Ramos (cell line): ENCODE results near the gene IL23A.

ENCODE experiments used
- in situ Hi-C: fragments of 300-500 bp; cut with MboI; formaldehyde crosslinking; loops from one replicate; pipeline ENCODE4 v1.14.3; 2022; ENCODE audit warnings: low sequenced_read_pairs; ENCODE audit not compliant: unreplicated experiment

IL23A gene

DNA sequence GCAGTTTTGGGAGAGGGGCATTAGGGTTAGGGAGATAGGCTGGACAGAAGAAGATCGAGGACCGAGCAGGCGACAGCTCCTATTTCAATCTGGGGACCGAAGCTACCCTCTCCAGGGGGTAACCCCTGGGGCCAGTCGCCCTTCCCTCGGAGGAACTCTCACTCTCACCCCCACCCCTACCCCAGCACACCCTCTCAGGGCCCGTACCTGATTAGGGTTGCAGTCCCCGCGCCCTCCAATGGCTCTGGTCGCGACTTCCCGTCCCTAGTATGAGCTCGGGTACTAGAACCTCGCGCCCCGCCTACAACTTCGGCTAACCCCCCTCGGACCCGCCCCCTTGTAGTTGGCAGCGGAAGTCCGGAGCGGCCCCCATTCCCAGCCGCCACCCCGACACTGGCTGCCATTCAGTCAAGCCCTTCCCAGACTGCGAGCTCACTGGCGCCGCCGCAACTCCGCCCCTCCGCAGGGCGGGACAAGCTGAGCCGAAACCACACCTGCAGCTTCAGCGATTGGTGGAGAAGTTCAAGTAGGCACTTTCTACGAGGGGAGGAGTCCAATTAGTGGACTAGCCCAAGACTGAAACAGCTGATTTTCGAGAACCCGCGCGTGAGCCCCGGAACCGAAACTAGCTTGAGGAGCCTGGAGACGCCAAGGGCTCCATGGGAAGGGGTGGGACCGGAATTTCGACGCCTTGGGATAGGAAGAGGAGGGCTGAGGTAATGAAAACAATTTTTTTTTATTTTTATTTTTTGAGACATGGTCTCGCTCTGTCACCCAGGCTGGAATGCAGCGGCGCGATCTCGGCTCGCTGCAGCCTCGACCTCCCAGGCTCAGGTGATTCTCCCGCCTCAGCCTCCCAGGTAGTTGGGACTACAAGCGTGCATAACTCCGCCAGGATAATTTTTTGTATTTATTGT is 21.4 kb downstream of the IL23A start, which contains the start of gene STAT2:
TSS of gene STAT2 (minus strand) at position 257 of the 917 bp plus-strand sequence. CDS start 3,536 bp downstream, outside the sequence.
- in situ Hi-C loops: no loop called here

DNA sequence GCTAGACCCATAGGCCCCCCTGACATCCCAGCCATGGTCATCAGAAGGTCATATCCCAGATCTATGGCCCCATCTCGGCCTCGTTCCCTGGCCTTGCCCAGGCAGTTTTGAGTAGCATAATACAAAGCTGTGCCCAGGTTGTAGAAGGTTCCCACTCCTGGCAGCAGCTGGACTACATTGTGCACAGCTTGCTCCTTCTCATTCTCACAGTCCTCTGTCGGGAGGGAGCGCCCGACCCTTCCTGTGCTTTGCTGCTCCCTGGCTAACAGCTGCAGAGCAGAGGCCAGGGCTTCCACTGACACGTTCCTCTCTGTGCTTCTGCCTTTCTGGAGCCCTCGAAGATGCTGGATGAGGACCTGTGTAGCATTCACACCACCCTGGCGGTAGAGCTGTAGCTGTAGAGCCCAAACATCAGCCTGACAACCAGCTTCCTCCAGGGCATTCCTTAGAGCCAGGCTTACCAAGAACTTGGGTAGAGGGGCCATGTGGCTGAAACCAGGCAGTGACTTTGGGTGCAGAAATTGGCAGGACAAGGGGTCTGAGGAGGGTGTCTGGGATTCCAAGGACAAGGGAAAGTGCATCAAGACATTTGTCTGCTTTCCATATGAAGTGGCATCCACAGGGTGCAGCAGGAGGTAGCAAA is 22.9 kb downstream of the IL23A start:
- in situ Hi-C loops: no loop called here

- in situ Hi-C loops: no loop called here
These were observed 23.7 kb downstream of the IL23A start, which contains the start of gene APOF for GRCh38 chr12:56362130-56363059. Gene APOF, minus strand, starts transcription at chr12:56362857. Its CDS starts 112 bp downstream, at chr12:56362745.

- in situ Hi-C loops: loop anchor here (5.0 kb wide), 1 partner anchor 85 kb away; the partner anchor contains the start of gene MIP
These were observed 28.3 kb downstream of the IL23A start for GRCh38 chr12:56366948-56367347.

GRCh38 chr12:56373515-56373914 is 34.8 kb downstream of the IL23A start:
- in situ Hi-C loops: no loop called here

DNA sequence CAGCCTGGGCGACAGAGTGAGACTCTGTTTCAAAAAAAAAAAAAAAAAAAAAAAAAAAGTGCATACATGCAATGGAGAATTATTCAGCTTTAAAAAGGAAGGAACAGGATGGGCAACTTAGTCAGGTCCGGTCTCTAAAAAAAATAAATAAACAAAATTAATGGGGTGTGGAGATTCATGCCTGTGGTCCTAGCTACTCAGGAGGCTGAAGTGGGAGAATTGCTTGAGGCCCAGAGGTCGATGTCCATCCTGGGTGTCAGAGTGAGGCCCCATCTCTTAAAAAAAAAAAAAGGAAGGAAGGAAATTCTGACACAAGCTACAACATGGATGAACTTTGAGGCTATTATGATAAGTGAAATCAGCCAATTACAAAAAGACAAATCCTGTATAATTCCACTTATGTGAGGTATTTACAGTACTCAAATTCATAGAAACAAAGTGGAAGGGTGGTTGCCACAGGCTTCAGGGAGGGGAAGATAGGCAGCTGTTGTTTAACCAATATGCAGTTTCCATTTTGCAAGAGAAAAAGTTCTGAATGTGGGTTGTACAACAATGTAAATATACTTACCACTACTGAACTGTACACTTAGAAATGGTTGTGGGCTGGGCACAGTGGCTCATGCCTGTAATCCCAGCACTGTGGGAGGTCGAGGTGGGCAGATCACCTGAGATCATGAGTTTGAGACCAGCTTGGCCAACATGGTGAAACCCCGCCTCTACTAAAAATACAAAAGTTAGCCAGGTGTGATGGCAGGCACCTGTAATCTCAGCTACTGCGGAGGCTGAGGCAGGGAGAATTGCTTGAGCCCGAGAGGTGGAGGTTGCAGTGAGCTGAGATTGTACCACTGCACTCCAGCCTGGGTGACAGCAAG is 36.3 kb downstream of the IL23A start:
- in situ Hi-C loops: no loop called here

- in situ Hi-C loops: no loop called here
These were observed 37.1 kb downstream of the IL23A start for GRCh38 chr12:56375598-56376434.

DNA sequence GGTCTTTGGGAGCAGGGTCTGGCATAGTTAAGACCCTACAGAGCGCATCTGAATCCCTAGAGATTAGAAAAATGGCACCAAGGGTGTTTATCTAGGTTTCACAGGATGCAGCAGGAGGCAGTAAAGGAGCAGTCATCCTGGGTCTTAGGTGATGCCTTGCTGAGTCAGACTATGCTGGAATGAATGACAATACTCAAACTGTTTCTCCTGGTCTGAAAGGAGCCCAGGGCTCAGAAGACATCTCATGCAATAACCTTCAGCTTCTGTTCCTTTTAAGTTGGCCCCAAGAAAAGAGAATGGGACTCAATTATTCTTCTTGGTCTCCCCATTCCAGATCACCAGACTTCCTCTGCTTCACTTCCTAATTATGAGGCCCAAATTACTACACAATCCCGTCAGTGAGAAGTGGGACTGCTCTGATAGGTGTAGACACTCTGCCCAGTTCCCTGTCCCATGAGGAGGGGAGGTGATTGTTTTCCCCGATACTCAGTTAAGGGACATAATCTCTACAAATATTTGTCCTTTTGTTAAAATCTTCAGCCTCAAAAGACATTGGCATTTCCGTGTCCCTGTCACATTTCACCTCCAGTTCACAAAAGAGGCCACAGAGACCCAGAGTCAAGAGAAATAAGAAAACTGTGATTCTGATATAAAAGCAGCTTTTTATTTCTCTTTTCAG is 38.8 kb downstream of the IL23A start:
- in situ Hi-C loops: no loop called here

- in situ Hi-C loops: no loop called here
These were observed 39.3 kb downstream of the IL23A start for GRCh38 chr12:56377989-56378316.

- in situ Hi-C loops: no loop called here
These were observed 43.9 kb downstream of the IL23A start for GRCh38 chr12:56382611-56383010.

DNA sequence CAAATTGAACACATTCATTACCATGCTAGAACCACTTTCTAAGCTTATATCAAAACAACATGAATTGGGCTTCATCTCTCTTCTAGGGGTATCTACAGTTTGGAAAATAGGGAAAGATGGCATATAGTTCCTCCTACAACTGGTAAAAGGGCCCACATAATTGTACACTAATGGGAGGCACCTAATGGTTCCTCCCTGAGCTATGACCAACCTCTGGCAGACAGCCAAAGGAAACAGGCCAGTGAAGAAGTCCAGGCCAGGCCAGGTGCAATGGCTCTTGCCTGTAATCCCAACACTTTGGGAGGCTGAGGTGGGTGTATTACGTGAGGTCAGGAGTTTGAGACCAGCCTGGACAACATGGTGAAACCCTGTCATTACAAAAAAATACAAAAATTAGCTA is 47.2 kb downstream of the IL23A start:
- in situ Hi-C loops: no loop called here

DNA sequence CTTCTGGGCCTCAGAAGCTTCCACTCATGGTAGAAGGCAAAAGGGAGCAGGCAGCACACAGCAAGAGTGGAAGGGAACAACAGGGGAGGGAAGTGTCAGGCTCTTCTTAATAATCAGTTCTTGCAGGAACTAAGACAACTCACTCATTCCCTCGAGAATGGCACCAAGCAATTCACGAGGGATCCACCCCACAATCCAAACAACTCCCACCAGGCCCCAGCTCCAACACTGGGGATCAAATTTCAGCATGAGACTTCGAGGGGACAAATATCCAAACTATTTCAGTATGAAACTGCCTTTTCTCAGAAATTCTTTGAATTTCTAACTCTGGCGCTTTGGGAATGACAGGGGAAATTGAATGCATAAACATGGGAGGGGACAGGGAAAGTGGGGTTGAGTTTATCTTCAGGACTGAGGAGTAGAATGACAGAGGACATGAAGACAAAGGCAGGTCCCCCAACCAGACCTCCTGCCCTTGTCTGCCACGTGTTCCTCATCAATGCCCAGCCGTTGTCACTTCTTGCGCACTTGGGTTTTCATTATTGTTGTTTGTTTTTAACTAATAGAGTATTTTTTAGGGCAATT is 48.6 kb downstream of the IL23A start:
- in situ Hi-C loops: no loop called here

DNA sequence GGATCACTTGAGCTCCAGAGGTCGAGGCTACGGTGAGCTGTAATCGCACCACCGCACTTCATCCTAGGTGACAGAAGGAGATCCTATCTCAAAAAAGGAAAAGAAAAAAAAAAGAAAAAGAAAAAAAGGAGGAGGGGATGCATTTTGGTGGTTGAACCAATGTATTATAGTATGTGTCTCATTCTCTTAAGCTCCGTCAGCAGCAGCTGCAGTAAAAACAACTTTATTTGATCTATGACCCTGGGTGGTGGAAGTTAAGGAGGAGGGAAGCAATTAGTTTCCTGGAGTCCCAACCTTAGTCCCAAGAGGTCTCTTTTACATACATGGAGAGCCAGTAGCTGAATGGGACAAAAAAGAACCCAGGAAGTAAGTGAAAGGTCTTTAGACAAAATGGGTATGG is 50.7 kb downstream of the IL23A start:
- in situ Hi-C loops: no loop called here
